GM04503 (cell line): ENCODE measurements around the gene CDH19.
"Not testable (repeated sequence)": the region's sequence is repeated elsewhere in the genome, so short reads cannot be mapped to it uniquely, and the experiment has no call there.

Experiments
- DNase-seq: peaks from one replicate; pipeline ENCODE4 v3.0.0-alpha.2; 2012; ENCODE audit warnings: low read depth

The CDH19 gene

GRCh38 chr18:66566616-66567015 is 37.3 kb downstream of the CDH19 start:
- DNase-seq, result no peak

DNA sequence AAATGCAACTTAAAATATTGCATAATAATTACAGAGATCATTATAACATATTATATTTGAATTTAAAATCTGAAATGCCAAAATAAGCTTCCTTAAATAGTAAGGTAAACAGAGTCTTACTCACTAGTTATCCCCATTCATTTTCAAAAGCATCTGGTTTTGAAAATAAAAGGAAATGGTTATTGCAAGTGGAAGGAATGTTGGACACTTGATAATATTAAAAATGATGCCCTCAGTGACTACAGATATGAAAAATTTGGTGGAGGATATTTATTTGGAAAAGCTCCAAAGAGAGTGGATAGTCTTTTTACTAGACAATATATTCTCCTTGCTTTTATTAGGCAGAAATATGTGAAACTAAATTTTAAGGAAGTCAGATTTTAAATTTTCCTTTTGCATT is 39.7 kb downstream of the CDH19 start:
- DNase-seq, result no peak

- DNase-seq, result no peak
Observed at GRCh38 chr18:66562279-66562678, 41.6 kb downstream of the CDH19 start.

- DNase-seq, result no peak
Observed at GRCh38 chr18:66560094-66560493, 43.8 kb downstream of the CDH19 start.

GRCh38 chr18:66558773-66559172 is 45.1 kb downstream of the CDH19 start:
- no peak for DNase-seq

GRCh38 chr18:66557091-66557490 is 46.8 kb downstream of the CDH19 start:
- no peak for DNase-seq

GRCh38 chr18:66555585-66555984 is 48.3 kb downstream of the CDH19 start:
- no peak for DNase-seq

GRCh38 chr18:66553824-66554223 is 50.1 kb downstream of the CDH19 start:
- DNase-seq, result no peak

DNA sequence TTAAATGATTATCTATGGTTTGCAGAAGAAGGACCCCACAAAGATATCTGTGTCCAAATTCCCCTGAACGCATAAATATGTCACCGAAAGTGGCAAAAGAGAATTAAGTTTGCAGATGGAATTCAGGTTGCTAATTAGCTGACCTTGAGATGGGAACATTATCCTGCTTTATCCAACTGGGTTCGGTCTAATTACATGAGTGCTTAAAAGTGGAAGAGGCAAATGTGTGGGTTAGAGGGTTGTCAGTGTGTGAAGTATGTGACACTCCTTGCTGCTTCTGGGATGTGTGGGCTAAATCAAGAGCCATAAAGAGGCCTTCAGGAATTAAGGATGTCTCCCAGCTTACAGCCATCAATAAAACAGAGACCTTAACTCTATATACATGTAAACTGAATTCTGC is 53.5 kb downstream of the CDH19 start:
- no peak for DNase-seq

GRCh38 chr18:66548747-66549146 is 55.1 kb downstream of the CDH19 start:
- no peak for DNase-seq

DNA sequence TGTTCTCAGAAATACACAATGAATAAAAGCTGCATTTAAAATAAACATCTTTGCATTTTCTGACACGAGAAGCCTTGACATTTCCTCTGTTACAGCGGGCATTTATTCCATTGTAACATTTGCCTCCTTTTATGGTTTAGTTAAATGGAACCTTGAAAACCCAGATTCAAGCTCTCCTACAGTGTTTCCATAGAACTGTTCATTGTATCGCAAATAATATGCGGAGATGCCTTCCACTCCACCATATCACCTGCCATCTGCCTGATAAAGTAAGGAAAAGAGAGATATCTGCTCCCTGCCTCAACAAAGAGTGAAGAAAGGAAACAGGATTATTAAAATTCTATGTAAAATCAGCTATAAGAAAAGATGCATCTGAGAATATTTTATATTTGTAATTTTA is 69.8 kb downstream of the CDH19 start:
- no peak for DNase-seq

DNA sequence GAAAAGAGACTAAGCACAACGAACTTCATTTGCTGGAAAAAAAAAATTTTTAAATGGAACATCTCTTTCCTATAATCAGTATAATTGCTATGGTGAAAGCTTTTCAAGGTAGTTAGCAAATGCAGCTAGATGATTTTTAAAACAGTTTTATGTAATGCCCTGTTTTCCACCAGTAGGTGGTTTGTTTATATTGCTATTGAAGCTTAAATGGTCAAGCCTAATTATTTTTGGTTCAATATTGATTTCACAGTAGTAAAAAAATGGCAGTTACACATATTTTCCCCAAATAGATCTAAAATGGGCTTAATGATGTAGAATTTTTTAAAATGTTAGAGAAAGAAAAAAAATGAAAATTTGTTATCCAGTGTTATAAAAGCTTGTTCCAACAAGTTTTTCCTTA is 70.2 kb downstream of the CDH19 start:
- no peak for DNase-seq

DNA sequence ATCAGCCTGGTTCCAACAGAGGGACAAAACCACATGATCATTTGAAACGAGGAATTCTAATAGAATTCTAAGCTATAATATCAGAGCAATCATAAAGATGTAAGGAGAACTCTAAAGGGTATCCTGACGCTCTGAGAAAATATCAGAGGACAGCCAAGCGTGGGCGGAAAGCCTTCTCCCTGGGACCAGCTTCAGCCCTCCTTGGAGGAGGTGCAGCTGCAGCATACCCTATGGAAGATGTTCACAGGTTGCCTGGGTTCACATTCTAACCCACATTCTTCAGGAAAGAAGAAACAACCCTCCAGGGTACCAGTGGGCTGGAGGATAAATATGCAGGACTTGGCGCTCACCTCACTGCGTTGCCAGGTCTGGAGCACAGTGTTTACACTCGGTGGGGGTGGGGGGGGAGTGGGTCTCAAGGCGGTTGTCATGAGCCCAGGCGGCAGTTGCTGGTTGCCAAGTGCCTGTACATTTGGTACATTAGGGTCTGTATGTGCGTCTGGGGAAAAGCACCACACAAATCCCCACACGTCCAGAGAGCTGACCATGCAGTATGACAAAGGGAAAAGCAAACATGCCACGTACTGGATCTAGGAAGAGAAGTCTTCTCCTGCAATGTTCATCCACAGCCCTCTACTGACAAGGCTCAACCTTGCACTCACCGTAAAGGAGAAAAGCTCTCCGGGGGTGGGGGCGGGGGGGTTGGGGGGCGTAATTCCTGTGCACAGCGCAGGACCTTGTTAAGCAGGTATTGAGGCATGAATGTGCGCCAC is 80.5 kb downstream of the CDH19 start:
- DNase-seq, result no peak

- no peak for DNase-seq
Observed at GRCh38 chr18:66513996-66514395, 89.9 kb downstream of the CDH19 start.

- no peak for DNase-seq
Observed at GRCh38 chr18:66511792-66512191, 92.1 kb downstream of the CDH19 start.

DNA sequence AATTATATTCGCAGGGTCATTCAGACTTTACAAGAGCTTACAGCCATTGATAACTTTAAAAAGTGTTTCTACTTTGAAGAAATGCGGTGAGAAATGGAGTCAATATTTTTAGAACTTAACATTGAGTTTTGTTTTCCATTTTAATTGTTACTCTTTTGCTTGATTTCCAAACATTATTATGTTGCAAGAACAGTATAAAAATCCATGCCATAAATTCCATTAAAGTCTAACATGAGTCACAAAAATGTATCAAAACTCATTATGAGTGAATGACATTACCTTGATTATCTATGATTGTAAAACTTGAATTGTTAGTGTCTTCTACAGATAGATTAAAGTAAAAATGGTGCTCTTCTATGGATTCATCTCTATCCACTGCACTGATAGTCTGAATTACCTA is 92.6 kb downstream of the CDH19 start:
- DNase-seq, result no peak

- DNase-seq, result no peak
Observed at GRCh38 chr18:66510357-66511045, 93.4 kb downstream of the CDH19 start.

DNA sequence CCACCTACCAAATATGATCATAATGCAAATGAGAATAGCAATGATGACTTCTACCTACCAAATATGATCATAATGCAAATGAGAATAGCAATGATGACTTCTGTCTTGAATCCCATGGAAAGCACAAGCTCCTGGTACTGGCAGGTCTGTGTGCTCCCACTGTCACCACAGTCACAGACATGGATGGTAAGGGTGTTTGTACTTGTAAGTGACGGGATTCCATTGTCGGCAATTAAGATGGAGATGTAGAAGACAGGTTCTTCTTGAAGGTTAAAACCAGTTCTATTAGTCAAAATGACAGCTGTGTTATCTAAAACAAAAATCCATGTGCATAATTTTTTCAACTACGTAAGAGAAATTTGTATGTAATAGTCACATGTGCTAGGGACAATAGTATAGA is 95.0 kb downstream of the CDH19 start:
- DNase-seq, result no peak

DNA sequence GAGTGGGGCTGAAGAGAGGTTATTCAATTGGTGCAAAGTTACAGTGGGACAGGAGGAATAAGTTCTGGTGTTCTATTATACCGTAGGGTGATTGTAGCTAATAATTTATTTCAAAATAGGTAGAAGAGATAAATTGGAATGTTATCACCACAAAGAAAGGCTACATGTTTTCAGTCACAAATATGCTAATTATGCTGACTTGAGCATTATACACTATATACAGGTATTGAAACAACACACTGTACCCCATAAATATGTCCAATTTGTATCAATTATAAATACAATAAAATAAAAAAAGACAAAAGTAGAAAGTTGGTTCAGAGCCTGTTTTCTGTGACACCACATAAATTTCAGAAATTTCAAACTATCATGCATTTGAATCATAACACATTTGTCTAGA is 97.7 kb downstream of the CDH19 start:
- DNase-seq, result no peak

DNA sequence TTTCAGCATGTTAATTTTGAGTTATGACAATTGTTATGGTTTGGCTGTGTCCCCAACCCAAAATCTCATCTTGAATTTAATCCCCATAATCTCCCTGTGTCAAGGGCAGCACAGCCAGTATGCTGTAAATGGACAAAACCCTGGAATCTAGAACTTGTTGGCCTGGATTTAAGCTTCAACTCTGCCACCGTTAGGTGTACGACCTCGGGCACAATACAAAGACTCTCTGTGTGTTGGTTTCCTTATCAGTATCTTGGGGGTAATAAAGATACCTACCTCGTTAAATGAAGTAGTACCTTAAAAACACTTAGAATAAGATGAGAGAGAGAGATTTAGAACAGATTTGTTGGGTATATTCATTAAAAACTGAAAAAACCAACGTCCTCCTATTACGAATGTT is 106.5 kb downstream of the CDH19 start:
- DNase-seq, result no peak

- DNase-seq, result no peak
Observed at GRCh38 chr18:66495844-66496243, 108.0 kb downstream of the CDH19 start.

GRCh38 chr18:66473882-66474281 is 130.0 kb downstream of the CDH19 start:
- DNase-seq, result no peak

GRCh38 chr18:66466184-66466583 is 137.7 kb downstream of the CDH19 start:
- not testable (repeated sequence) for DNase-seq

- DNase-seq, result no peak
Observed at GRCh38 chr18:66461344-66461743, 142.5 kb downstream of the CDH19 start.
